GM04504 (cell line): ENCODE data around the gene NXPH1.
"Not testable (repeated sequence)": the region's sequence is repeated elsewhere in the genome, so short reads cannot be mapped to it uniquely, and the experiment has no call there.

ENCODE experiments used
- DNase-seq: peaks from one replicate; pipeline ENCODE4 v3.0.0-alpha.2; 2012; ENCODE audit warnings: low read depth

Gene NXPH1

DNA sequence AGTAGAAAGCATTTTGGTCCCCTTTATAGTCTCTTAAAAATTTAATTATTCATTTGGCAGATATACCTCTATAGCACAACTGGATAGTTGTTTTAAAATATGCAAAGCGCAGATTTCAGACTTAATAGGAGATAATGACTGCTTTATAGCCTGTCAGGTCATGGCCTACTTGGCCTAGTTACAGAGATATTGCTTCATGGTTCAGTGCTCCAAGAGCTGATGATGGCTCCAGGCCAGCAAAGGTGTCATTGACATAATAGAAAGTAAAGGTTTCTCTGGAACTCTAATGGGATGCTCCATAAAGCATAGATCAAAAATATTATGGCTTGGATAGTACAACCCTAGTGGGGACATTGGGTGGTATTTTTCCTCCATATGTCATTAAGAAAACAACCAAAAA is 285.7 kb downstream of the NXPH1 start:
- no peak for DNase-seq

DNA sequence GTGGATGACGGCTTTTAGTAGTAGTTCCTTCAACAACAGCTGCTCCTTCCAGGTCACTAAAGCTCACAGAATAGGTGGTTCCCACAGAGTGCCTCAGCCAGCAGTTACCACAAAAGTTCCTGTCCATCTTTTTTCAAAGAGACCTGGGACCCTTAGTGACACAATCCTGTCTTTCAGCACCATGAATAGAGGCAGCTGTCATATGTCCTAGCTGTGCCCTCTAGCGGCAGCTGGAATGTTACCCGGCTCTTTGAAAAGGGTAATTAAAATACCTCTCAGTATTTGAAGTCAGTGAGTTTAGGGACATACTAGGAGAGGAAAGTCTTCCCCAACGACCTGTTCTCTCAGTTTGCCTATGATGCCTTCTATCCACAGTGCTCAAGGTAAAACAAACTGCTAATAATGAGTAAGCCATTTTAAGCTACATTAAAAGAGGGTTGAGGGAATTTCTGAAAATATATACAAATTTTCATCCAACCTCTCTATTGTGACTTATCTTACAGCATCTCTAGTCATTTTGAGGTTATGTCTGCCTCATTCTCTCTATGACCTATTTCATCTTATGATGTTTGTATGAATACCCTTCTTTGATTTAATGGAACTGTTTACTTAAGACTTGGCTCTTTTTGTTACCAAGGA is 290.8 kb downstream of the NXPH1 start:
- no peak for DNase-seq

GRCh38 chr7:8731756-8732155 is 298.3 kb downstream of the NXPH1 start:
- DNase-seq = not testable (repeated sequence)

DNA sequence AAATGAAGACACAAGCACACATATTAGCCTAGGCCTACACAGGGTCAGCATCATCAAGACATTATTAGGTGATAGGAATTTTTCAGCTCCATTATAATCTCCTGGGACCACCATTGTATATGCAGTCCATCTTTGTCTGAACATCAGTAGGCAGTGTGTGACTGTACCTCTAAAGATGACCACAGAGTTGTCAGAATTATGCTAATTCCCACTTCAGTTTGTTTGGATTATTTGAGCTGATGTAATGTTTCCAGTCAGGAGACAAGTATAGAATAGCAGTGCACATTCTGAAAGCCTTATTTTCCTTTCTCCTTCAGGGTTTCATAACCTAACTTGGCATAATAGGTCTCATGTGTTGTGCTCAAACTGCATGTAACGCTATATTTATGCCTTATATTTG is 306.4 kb downstream of the NXPH1 start:
- DNase-seq = no peak

GRCh38 chr7:8742837-8743236 is 309.4 kb downstream of the NXPH1 start:
- DNase-seq = no peak

DNA sequence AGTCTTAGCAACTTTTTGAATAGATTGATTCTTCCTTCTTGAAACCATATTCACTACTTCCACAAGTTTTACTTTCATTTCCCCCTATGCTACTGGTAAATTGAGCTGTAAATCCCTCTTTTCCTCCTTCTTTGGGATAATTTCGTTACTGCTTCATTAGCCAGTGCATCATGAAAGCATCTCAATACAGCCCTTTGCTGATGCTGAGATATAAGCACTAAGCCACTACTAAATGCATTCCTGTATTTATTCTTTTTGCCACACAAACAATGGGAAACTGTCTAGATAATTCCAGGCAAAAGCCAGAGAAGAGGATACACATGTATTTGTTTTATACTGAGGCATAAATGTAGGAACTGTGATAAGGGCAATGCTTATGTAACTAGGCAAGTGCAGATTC is 313.9 kb downstream of the NXPH1 start:
- DNase-seq = no peak

GRCh38 chr7:8751557-8752231 is 318.3 kb downstream of the NXPH1 start:
- no peak for DNase-seq

DNA sequence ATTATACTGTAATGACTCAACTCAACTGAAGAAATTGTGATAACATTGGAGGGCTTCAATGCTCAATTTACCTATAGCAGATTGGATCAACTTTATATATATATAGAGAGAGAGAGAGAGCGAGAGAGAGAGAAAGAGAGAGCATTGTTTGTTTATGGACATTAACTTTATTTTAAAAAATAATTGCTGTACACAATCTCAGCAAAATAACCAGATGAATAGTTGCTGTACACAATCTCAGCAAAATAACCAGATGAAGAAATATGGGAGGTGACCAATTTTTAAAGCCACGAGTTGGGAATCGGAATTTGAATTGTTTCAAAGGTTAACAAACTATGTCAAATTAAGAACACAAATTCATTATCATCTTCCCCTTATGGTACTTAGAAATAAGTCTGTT is 319.9 kb downstream of the NXPH1 start:
- DNase-seq = no peak

DNA sequence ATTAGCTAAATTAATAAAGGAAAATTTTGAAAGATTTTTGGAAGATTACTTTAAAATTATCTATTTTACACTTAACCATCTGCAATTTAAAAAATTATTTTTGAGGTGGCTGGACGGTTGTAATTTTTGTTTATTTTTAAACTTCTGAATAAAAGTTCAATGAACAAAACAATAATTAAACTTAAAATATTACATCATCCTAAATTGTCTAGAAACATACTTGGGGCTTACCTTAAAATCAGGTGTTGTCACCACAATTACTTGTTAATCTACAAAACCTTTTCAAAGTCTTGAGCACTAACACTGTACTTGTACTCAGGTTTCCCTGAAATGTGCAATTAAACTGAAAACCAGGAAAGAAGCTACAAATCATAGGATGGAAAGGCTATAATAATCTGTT is 328.3 kb downstream of the NXPH1 start:
- no peak for DNase-seq

DNA sequence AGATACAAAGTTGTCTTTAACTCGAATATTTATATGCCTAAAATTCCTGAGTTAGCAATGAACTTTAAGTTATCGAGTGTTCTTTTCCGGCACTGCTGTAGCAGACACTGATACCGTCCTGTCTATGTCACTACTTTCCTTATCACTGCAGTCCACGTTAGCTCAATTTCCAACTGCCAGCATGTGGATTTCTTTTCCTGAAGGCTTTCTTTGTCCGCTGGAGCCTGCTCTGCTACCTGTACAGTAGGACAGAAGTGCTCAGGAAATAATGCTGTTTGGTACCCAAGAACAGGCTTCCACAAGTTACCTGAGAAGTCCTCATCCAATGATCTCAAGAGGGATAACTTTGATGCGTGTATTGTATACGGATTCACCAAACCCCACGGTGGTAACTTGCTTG is 329.4 kb downstream of the NXPH1 start:
- DNase-seq = no peak

DNA sequence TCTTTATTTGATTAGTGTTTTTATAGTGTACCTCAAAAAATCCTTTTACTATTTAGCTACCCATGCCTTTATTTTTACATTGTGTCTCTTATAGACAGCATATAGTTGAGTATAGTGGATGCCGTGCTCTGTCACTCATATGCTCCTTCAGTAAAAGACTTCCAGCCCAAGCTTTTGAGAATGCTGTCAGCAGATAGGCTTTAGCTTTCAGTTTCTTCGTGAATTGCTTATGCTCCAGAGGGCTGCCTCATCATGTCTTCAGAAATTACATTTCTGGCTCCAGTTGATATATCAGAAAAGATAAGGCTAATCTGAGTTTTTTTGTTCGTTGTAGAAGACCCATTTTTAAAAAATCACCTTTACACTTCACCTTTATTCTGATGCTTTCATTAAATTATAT is 332.0 kb downstream of the NXPH1 start:
- DNase-seq = no peak

DNA sequence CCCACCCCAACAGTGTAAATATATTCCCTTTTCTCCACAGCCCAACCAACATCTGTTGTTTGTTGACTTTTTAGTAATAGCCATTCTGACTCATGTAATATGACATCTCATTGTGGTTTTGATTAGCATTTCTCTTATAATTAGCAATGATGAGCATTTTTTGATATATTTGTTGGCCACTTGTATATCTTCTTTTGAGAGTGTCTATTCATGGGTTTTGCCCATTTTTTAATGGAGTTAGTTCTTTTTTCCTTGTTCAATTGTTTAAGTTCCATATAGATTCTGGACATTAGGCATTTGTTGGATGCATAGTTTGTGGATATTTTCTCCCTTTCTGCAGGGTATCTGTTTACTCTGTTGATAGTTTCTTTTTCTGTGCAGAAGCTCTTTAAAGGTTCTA is 340.1 kb downstream of the NXPH1 start:
- DNase-seq = no peak

DNA sequence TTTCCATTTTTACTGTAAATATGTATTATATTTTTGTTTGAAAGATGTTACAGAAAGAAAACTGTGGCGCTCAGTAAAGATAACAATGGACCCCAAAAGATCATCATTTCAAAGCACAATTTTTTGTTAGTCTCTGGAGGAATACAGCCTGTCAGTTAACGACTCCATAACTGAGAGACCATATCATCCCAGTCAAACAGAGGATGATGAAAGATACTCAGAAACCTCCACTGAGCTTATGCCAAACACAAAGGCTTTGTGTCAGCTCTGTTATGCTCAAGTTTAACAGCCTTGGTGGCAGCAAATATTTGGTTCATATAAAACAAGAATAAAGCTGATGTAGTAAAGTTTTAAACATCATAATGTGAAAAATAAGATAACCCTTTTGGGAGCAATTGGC is 345.1 kb downstream of the NXPH1 start:
- DNase-seq = no peak

DNA sequence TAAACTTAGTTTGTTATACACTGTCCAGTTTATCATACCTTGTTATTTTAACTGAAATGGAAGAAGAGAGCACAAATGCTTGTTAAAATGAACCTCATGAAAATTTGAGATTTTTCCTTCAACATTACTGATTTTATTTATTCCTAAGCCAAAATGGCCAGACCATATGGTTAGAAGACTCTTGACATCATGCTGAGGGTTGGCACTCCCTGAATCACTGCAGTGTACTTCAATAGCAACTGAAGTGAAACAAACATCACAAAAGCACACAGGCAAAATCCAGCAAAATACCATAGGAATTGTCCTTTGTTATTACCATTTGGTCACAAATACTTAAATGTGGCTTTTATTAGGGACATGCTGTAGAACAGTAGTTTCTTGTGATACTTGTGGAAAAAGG is 347.8 kb downstream of the NXPH1 start:
- no peak for DNase-seq

GRCh38 chr7:8783229-8783628 is 349.8 kb downstream of the NXPH1 start:
- no peak for DNase-seq

DNA sequence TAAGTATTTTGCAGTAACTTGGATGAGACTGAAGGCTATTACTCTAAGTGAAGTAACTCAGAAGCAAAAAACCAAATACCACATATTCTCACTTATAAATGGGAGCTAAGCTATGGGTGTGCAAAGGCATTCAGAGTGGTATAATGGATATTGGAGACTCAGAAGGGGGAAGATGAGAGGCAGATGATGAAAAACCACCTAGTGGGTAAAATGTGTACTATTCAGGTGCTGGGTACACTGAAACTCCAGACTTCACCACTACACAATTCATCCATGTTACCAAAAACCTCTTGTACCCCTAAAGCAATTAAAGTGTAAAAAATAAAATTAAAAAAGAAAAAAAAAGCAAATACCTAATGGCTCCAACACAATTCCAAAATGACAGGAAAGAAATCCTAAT is 351.7 kb downstream of the NXPH1 start:
- no peak for DNase-seq

DNA sequence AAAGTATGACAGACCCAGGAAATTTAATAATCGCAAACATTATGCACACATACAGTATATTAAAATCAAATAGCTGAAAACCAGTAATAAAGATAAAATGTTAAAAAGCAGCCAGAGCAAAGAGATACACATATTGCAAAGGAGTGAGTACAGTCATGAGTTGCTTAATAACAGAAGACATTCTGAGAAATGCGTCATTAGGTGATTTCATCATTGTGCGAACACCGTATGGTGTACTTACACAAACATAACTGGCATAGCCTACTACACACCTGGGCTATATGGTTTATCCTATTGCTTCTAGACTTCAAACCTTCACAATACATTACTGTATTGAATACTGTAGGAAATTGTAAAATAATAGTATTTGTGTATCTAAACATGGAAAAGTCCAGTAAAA is 367.6 kb downstream of the NXPH1 start:
- DNase-seq = no peak
